ENCODE measurements around the gene TMEM150A. TPM values are rescaled to one million over a fixed set of nuclear protein-coding genes. Genes with fewer than 3 reads are reported as not detected.

The TMEM150A gene
- total and polyA plus RNA-seq, 2 of the 13 experiments (the other 11 are each of a cell fraction or from before 2014, with no cell fraction given): 30.1 to 70.4 TPM

DNA sequence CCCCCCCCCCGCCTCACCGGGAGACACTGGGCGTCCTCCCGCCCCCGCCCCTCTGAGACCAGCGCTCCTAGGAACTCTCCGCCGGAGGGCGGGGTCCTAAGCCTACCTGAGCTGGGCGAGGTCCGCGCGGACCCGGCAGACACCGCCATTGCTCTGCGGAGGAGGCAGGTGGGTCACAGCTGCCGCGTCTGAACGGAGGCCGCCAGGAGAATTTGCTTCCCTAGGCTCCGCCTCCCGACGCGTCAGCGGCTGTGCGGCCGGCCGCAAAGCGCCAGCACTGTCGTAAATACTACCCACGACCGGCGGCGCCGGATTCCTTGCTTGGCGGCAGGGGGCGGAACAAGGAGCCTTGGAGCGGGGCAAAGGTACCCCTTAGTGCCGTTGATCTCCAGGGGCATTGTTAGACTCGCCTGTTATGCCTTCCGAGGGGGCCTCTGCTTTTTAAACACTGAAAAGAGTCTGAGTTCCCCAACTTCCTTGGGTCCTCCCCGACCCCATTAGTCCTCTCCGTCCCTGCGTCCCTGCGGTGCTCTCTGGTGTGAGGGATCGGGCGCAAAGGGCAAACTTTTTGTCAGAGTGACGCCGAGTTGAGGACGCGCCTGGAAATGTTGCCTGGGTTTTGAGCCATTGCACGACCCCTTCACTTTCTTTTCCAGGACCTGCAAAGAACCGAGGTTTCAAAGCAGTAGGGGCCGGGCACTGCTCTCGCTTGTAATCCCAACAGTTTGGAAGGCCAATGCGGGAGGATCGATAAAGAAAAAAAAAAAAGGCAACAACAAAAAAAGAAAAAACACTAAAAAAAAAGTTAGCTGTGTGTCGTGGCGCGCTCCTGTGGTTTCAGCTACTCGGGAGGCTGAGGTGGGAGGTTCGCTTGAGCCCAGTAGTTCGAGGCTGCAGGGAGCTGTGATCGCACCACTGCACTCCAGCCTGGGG is 41.0 kb downstream of the TMEM150A start, which contains the start of gene GGCX (continued):
- TF ChIP-seq ATM (IDR thresholded peaks at IDR 0.05; ENCODE audit: borderline replicate concordance) (no peak), ZFP62 (CRISPR knock-in tag; IDR thresholded peaks at IDR 0.05) (no peak), ZNF143 (CRISPR knock-in tag; IDR thresholded peaks at IDR 0.05) (peak; percentile 74), SKI (IDR thresholded peaks at IDR 0.05; ENCODE audit: partially characterized antibody) (peak; percentile 76), KDM5A (IDR thresholded peaks at IDR 0.05; ENCODE audit: borderline replicate concordance, low read length) (peak; percentile 88; the same call in 1 of the 2 replicates), MATR3 (CRISPR knock-in tag; IDR thresholded peaks at IDR 0.05) (no peak), XRCC5 (optimal IDR thresholded peaks at IDR 0.05; ENCODE audit: low read length) (peak; percentile 96), ZBTB39 (CRISPR knock-in tag; IDR thresholded peaks at IDR 0.05) (peak; percentile 83), ZMYM2 (CRISPR knock-in tag; IDR thresholded peaks at IDR 0.05) (0 out of 2 replicates have a peak, but pooled peaks have one; percentile 46), MXD4 (CRISPR knock-in tag; IDR thresholded peaks at IDR 0.05) (no peak), SALL1 (CRISPR knock-in tag; IDR thresholded peaks at IDR 0.05) (peak; percentile 91), KLF11 (CRISPR knock-in tag; IDR thresholded peaks at IDR 0.05) (peak; percentile 67; the same call in 1 of the 2 replicates), SOX13 (IDR thresholded peaks at IDR 0.05) (no peak; the same call in 1 of the 2 replicates), SOX13 (CRISPR knock-in tag; conservative IDR thresholded peaks at IDR 0.05 in 1 of 2, IDR thresholded peaks at IDR 0.05 in 1 of 2) (peak in 1 of 2 experiments; percentile 58; a peak in 1 of 4 replicates), AGO1 (IDR thresholded peaks at IDR 0.05; ENCODE audit: low read depth, low read length, poor library complexity, severe bottlenecking) (peak; percentile 77), ZNF83 (CRISPR knock-in tag; IDR thresholded peaks at IDR 0.05; ENCODE audit: borderline replicate concordance) (0 out of 2 replicates have a peak, but pooled peaks have one; percentile 44)
- TF ChIP-seq, protein P1, sequence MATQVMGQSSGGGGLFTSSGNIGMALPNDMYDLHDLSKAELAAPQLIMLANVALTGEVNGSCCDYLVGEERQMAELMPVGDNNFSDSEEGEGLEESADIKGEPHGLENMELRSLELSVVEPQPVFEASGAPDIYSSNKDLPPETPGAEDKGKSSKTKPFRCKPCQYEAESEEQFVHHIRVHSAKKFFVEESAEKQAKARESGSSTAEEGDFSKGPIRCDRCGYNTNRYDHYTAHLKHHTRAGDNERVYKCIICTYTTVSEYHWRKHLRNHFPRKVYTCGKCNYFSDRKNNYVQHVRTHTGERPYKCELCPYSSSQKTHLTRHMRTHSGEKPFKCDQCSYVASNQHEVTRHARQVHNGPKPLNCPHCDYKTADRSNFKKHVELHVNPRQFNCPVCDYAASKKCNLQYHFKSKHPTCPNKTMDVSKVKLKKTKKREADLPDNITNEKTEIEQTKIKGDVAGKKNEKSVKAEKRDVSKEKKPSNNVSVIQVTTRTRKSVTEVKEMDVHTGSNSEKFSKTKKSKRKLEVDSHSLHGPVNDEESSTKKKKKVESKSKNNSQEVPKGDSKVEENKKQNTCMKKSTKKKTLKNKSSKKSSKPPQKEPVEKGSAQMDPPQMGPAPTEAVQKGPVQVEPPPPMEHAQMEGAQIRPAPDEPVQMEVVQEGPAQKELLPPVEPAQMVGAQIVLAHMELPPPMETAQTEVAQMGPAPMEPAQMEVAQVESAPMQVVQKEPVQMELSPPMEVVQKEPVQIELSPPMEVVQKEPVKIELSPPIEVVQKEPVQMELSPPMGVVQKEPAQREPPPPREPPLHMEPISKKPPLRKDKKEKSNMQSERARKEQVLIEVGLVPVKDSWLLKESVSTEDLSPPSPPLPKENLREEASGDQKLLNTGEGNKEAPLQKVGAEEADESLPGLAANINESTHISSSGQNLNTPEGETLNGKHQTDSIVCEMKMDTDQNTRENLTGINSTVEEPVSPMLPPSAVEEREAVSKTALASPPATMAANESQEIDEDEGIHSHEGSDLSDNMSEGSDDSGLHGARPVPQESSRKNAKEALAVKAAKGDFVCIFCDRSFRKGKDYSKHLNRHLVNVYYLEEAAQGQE (IDR thresholded peaks at IDR 0.05; ENCODE audit: borderline replicate concordance in 1 of 2, low read depth in 1 of 2, low read length in 2 of 2): peak in 1 of 2 experiments; percentile 64; a peak in 1 of 4 replicates
- TF ChIP-seq, protein P2, sequence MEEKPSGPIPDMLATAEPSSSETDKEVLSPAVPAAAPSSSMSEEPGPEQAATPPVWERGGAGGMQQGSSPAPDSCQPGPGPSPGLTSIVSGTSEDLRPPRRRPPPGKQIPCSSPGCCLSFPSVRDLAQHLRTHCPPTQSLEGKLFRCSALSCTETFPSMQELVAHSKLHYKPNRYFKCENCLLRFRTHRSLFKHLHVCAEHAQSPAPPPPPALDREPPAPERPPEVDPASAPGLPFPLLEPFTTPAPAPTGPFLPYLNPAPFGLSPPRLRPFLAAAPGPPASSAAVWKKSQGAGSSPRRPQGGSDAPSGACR (CRISPR knock-in tag; IDR thresholded peaks at IDR 0.05): peak; percentile 94
- TF ChIP-seq, protein P3, sequence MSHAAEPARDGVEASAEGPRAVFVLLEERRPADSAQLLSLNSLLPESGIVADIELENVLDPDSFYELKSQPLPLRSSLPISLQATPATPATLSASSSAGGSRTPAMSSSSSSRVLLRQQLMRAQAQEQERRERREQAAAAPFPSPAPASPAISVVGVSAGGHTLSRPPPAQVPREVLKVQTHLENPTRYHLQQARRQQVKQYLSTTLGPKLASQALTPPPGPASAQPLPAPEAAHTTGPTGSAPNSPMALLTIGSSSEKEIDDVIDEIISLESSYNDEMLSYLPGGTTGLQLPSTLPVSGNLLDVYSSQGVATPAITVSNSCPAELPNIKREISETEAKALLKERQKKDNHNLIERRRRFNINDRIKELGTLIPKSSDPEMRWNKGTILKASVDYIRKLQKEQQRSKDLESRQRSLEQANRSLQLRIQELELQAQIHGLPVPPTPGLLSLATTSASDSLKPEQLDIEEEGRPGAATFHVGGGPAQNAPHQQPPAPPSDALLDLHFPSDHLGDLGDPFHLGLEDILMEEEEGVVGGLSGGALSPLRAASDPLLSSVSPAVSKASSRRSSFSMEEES (CRISPR knock-in tag; IDR thresholded peaks at IDR 0.05): peak; percentile 41; the same call in 1 of the 2 replicates
- TF ChIP-seq, protein P4, sequence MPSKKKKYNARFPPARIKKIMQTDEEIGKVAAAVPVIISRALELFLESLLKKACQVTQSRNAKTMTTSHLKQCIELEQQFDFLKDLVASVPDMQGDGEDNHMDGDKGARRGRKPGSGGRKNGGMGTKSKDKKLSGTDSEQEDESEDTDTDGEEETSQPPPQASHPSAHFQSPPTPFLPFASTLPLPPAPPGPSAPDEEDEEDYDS (CRISPR knock-in tag; IDR thresholded peaks at IDR 0.05): peak; percentile 95
